ENCODE data around the gene CHGA. TPM values are rescaled to one million over a fixed set of nuclear protein-coding genes. Genes with fewer than 3 reads are reported as not detected.
A peak's percentile ranks its signal among the peaks of the same experiment; 100 is the strongest.

Gene CHGA, protein sequence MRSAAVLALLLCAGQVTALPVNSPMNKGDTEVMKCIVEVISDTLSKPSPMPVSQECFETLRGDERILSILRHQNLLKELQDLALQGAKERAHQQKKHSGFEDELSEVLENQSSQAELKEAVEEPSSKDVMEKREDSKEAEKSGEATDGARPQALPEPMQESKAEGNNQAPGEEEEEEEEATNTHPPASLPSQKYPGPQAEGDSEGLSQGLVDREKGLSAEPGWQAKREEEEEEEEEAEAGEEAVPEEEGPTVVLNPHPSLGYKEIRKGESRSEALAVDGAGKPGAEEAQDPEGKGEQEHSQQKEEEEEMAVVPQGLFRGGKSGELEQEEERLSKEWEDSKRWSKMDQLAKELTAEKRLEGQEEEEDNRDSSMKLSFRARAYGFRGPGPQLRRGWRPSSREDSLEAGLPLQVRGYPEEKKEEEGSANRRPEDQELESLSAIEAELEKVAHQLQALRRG
- total RNA-seq (2021) (not detected in 2 replicates), Bru-seq, nascent RNA (not detected), BruChase-seq, experiment 1, labeled RNA remaining after a 2-hour chase (percentile 5 among the genes with signal in this experiment), BruChase-seq, experiment 2, labeled RNA remaining after a 6-hour chase (percentile 6 among the genes with signal in this experiment)
- long read RNA-seq: 0 reads

DNA sequence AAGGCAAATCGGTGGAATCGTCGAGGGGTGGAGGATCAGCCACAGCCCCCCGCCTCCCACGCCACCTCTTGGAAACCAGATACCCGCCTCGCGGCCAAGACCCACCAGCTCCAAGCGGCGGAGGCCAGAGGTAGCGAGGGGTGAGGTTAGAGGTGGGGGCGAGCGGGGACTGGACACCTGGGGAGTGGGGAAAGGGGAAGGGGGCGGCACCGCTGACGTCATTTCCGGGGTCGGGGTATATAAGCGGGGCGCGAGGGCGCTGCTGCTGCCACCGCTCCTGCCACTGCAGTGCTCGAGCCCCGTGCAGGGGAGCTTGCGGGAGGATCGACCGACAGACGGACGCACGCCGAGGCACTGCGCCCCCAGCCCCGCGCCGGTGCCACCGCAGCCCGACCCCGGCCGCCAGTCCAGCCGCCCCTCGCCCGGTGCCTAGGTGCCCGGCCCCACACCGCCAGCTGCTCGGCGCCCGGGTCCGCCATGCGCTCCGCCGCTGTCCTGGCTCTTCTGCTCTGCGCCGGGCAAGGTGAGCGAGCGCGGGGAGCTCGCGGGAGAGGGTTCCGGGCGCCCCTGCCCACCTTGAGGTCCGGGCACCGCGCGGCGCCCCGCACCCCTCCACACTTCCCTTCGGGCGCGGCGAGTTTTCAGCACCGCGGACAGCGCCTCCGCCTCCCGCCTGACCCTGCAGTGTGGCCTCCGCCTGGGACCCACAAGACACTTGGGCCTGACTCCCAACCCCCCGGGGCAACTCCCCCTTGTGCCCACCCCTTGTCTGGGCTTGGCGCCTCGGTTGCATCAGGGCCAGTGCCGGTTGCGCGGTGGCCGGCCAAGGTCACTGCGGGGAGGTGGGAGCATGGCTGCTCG is at the start of gene CHGA:
CHGA (plus strand) TSS at position 268 of the 861 bp plus-strand sequence; CDS start at position 478, 210 bp downstream.
- Histone ChIP-seq H3K27me3 (ENCODE audit: insufficient read depth, low read depth) (no peaks in the 10 kb centered on the region), H3K36me3 (ENCODE audit: low read depth) (no peaks in the 10 kb centered on the region), H4K20me1 (ENCODE audit: insufficient read depth) (no peaks in the 10 kb centered on the region; the same call in 1 of the 2 replicates), H3K4me3 (no peak within 1 kb of the TSS), H3K79me2 (ENCODE audit: low read depth) (no peaks in the 10 kb centered on the region), H3K4me1 (replicated peaks; ENCODE audit: insufficient read depth) (peaks cover 21% of the 10 kb centered on the region), H3K9me2 (ENCODE audit: insufficient read depth) (no peaks in the 10 kb centered on the region), H3K27ac (no peak within 1 kb of the TSS), H3F3A (ENCODE audit: insufficient read depth, low read depth) (peaks cover 25% of the 10 kb centered on the region; the same call in 1 of the 2 replicates), H2AFZ (no peak within 1 kb of the TSS), H3K9me3 (ENCODE audit: insufficient read depth, low read depth) (no peaks in the 10 kb centered on the region), H3K4me2 (no peak within 1 kb of the TSS)
- CTCF ChIA-PET: no interaction called here
- DNase-seq: peak in 1 of 2 experiments; percentile 17
- BruUV-seq (replicated peaks): no TSS peak
- POLR2A ChIA-PET (ENCODE audit: unreplicated experiment): no interaction called here
- TF ChIP-seq, protein P1, sequence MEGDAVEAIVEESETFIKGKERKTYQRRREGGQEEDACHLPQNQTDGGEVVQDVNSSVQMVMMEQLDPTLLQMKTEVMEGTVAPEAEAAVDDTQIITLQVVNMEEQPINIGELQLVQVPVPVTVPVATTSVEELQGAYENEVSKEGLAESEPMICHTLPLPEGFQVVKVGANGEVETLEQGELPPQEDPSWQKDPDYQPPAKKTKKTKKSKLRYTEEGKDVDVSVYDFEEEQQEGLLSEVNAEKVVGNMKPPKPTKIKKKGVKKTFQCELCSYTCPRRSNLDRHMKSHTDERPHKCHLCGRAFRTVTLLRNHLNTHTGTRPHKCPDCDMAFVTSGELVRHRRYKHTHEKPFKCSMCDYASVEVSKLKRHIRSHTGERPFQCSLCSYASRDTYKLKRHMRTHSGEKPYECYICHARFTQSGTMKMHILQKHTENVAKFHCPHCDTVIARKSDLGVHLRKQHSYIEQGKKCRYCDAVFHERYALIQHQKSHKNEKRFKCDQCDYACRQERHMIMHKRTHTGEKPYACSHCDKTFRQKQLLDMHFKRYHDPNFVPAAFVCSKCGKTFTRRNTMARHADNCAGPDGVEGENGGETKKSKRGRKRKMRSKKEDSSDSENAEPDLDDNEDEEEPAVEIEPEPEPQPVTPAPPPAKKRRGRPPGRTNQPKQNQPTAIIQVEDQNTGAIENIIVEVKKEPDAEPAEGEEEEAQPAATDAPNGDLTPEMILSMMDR (conservative IDR thresholded peaks at IDR 0.05): no peak
- TF ChIP-seq EZH2 (IDR thresholded peaks at IDR 0.05; ENCODE audit: low read depth): no peak
- intact Hi-C loops (cut with micrococcal nuclease; ENCODE audit: unreplicated experiment): no loop called here

DNA sequence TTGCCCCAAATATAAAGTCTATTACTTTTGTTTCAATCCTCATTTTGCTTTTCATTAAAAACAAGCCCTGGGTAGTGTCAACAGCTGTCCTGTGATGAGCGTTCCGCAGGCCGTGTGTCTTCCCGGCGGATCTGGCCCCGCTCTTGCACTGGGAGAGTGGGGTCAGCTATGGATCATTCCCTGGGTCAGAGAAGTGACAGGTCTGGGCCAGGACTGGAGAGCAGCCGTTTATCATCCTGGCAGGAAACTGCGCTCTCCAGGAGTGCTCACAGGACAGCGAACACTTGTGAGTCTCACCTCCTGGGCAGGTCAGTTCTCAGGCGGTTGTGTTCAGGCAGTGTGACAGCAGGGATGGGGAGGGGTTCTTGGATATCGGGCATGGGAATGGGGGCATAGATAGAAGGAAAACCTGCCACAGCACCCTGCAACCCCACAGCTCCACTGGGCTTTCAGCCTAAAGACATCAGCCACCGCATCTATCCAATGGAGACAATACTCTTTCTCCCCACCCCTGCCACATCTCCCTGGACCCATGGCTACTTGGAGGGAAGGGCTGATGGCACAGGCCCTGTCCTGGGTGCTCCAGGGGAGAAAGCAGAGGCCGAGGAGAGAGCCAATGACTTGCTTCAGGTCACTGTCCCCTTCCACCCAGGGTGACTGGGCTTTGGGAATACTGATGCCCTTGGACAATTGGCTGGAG is 47.8 kb upstream of the CHGA start:
- intact Hi-C loops (cut with micrococcal nuclease; ENCODE audit: unreplicated experiment): no loop called here
- POLR2A ChIA-PET (ENCODE audit: unreplicated experiment): no interaction called here

More for the DNA sequence above, 47.8 kb upstream of the CHGA start:
- TF ChIP-seq, protein P1 (conservative IDR thresholded peaks at IDR 0.05): no peak
- TF ChIP-seq EZH2 (IDR thresholded peaks at IDR 0.05; ENCODE audit: low read depth): no peak
- Histone ChIP-seq H3K4me3 (no peak overlapping the region), H3K4me1 (replicated peaks; ENCODE audit: insufficient read depth) (peaks cover 2% of the 10 kb centered on the region; the same call in 1 of the 2 replicates), H3K9me2 (ENCODE audit: insufficient read depth) (no peaks in the 10 kb centered on the region), H3K27me3 (ENCODE audit: insufficient read depth, low read depth) (no peaks in the 10 kb centered on the region), H3F3A (ENCODE audit: insufficient read depth, low read depth) (no peaks in the 10 kb centered on the region), H3K4me2 (no peak overlapping the region), H3K36me3 (ENCODE audit: low read depth) (no peaks in the 10 kb centered on the region), H3K9me3 (ENCODE audit: insufficient read depth, low read depth) (no peaks in the 10 kb centered on the region), H3K79me2 (ENCODE audit: low read depth) (no peaks in the 10 kb centered on the region), H4K20me1 (ENCODE audit: insufficient read depth) (no peaks in the 10 kb centered on the region), H2AFZ (no peak overlapping the region), H3K27ac (no peak overlapping the region)
- no peak for DNase-seq
- CTCF ChIA-PET: no interaction called here
- no TSS peak for BruUV-seq (replicated peaks)

All from PC-9 (cell line).